HFFc6 (cell line): ENCODE data around the gene LCORL. TPM values are rescaled to one million over a fixed set of nuclear protein-coding genes. Genes with fewer than 3 reads are reported as not detected.
A peak's percentile ranks its signal among the peaks of the same experiment; 100 is the strongest.
"Not testable (repeated sequence)": the region's sequence is repeated elsewhere in the genome, so short reads cannot be mapped to it uniquely, and the experiment has no call there.

Source experiments
- DNase-seq: peaks from one replicate; pipeline ENCODE4 v3.0.0-alpha.2; 2018
- H3K27ac Mint-ChIP-seq: 2 replicates; pipeline ENCODE4 v1.8.0; 2020; ENCODE audit warnings: mild to moderate bottlenecking, mixed read lengths
- H3K27me3 Mint-ChIP-seq: 2 replicates; pipeline ENCODE4 v1.8.0; 2021; ENCODE audit warnings: mild to moderate bottlenecking, moderate library complexity, mixed read lengths; ENCODE audit not compliant: insufficient read depth
- H3K36me3 Mint-ChIP-seq: 2 replicates; pipeline ENCODE4 v1.8.0; 2021; ENCODE audit warnings: low read depth, mixed read lengths
- H3K4me1 Mint-ChIP-seq: 2 replicates; pipeline ENCODE4 v1.8.0; 2020; ENCODE audit warnings: low read depth, mixed read lengths
- H3K4me3 Mint-ChIP-seq: 2 replicates; pipeline ENCODE4 v1.8.0; 2020; ENCODE audit warnings: mild to moderate bottlenecking, moderate library complexity, mixed read lengths
- H3K9me3 Mint-ChIP-seq: 2 replicates; pipeline ENCODE4 v1.8.0; 2020; ENCODE audit warnings: mild to moderate bottlenecking, mixed read lengths
- CTCF ChIP-seq: fragments of 200-600 bp; sonication (generic); IDR thresholded peaks from 2 replicates; pipeline ENCODE4 v1.5.0; 2021; ENCODE audit warnings: antibody characterized with exemption, mild to moderate bottlenecking
- total RNA-seq, 6 experiments: library from RNA; stranded (reverse); fragmentation: NEBNext Ultra II Directional; extraction: Animal tissue kit (Norgen Biotek cat#: 25700); gene quantifications; 2 replicates in 1 of 6; 3 replicates in 5 of 6; pipeline ENCODE4 v1.2.3, GENCODE V29; 2021

Gene LCORL
- total RNA-seq, 6 experiments from 2014 or later: 7.2 to 11.5 (median 10.2) TPM

GRCh38 chr4:17851959-17852358 is 169.6 kb downstream of the LCORL start:
- no peaks in the 10 kb centered on the region for H3K27me3 Mint-ChIP-seq
- peaks cover 14% of the 10 kb centered on the region; the same call in 1 of the 2 replicates for H3K36me3 Mint-ChIP-seq
- DNase-seq: no peak
- no peak overlapping the region for H3K27ac Mint-ChIP-seq
- no peaks in the 10 kb centered on the region for H3K9me3 Mint-ChIP-seq
- H3K4me1 Mint-ChIP-seq: peaks cover 10% of the 10 kb centered on the region
- no peak for TF ChIP-seq CTCF
- H3K4me3 Mint-ChIP-seq: no peak overlapping the region

- not testable (repeated sequence) for H3K27ac Mint-ChIP-seq, H3K9me3 Mint-ChIP-seq, H3K4me3 Mint-ChIP-seq, DNase-seq, H3K27me3 Mint-ChIP-seq
- Mint-ChIP-seq H3K36me3 (peaks cover 29% of the 10 kb centered on the region), H3K4me1 (peaks cover 26% of the 10 kb centered on the region)
Measured at GRCh38 chr4:17850295-17850694, 171.3 kb downstream of the LCORL start.

- DNase-seq: peak; percentile 47
- Mint-ChIP-seq H3K36me3 (peaks cover 52% of the 10 kb centered on the region), H3K4me1 (peaks cover 18% of the 10 kb centered on the region), H3K27ac (peak overlapping the region; percentile 3; the same call in 1 of the 2 replicates), H3K4me3 (no peak overlapping the region), H3K9me3 (no peaks in the 10 kb centered on the region), H3K27me3 (no peaks in the 10 kb centered on the region)
- no peak for TF ChIP-seq CTCF
Measured at GRCh38 chr4:17846266-17846665, 175.3 kb downstream of the LCORL start.

- peaks cover 17% of the 10 kb centered on the region for H3K36me3 Mint-ChIP-seq
Measured at GRCh38 chr4:17823871-17824669, 197.5 kb downstream of the LCORL start.

GRCh38 chr4:17817027-17817426 is 204.5 kb downstream of the LCORL start:
- Mint-ChIP-seq H3K4me3 (peak overlapping the region; percentile 20; the same call in 1 of the 2 replicates), H3K27ac (peak overlapping the region; percentile 30; the same call in 1 of the 2 replicates)

More at GRCh38 chr4:17823871-17824669, 197.5 kb downstream of the LCORL start:
- Mint-ChIP-seq H3K9me3 (no peaks in the 10 kb centered on the region), H3K4me1 (peaks cover 17% of the 10 kb centered on the region; the same call in 1 of the 2 replicates), H3K4me3 (no peak overlapping the region), H3K27ac (no peak overlapping the region), H3K27me3 (no peaks in the 10 kb centered on the region)
- no peak for TF ChIP-seq CTCF
- DNase-seq: no peak

More at GRCh38 chr4:17817027-17817426, 204.5 kb downstream of the LCORL start:
- H3K36me3 Mint-ChIP-seq: no peaks in the 10 kb centered on the region; the same call in 1 of the 2 replicates
- peak; percentile 70 for DNase-seq
- H3K9me3 Mint-ChIP-seq: no peaks in the 10 kb centered on the region
- H3K27me3 Mint-ChIP-seq: no peaks in the 10 kb centered on the region
- peaks cover 44% of the 10 kb centered on the region for H3K4me1 Mint-ChIP-seq
- TF ChIP-seq CTCF: peak; percentile 77
